ENCODE data around the gene CLN5.
"Not testable (repeated sequence)": the region's sequence is repeated elsewhere in the genome, so short reads cannot be mapped to it uniquely, and the experiment has no call there.

CLN5 gene
- total RNA-seq: 14.7 to 62.7 (median 39.3) reads per million in 18 experiments

DNA sequence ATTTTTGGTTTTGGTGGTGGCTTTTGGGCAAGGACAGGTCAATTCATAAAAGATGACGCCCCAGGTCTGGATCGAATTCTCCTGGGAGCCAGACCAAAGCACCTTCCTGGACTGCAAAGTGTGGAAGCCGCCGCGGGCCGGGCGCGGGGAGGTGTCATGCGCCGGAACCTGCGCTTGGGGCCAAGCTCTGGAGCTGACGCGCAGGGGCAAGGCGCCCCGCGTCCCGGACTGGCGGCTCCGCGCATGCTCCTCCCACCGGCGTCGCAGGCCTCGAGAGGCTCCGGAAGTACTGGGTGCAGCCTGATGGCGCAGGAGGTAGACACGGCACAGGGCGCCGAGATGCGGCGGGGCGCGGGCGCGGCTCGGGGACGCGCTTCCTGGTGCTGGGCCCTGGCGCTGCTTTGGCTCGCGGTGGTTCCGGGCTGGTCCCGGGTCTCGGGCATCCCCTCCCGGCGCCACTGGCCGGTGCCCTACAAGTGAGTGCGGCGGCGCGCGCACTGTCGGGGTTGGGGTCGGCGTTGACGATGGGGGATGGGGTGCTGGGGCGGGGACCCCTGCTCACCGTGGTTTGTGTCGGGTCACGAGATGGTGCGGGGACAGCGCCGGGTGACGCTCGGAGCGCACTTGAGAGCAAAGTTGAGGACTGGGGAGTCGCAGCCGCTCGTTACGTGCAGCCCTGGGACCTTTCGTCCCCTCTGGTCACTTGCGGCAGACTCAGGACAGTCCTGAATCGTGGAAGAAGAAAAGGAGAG lies at the start of gene CLN5:
CLN5 (plus strand) TSS at position 286 of the 752 bp plus-strand sequence; CDS start at position 304, 18 bp downstream.
- peak; percentile 95 to 97 for DNase-seq

DNA sequence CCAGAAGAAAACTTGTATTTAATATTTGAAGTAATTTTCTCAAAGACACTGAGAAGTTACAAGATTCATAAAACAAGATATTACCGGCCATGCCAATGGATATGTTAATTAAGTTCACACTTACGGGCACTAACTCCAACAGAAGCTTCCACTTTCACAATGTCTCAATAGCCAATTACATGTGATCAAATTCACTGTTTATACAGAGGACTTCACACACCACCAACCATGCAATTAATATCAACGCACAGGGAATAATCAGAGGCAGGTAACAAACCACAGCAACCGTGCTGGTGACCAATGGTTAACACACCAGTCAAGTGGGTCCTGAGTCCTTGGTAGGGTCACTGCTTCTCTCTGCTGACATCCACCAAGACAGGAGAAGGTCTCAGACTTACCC lies 49.5 kb upstream of the CLN5 start:
- DNase-seq: no peak

DNA sequence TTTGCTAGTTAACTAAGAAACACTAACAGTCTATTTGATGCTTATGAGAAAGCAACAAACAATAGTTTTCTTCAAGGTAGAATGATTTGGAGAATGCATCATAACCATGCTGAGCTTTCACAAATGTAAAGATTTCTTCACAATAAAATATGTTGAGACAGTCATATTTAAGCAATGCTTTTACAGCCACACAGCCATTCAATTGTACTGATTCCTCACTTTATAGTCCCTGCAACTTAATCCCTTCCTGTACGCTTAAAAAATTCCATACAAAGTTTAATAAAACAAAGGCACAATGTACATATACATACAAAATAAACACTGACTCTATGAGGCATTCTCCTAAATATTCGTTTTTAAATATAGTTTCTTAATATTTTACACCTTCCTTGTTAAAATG lies 48.2 kb upstream of the CLN5 start:
- DNase-seq: no peak

DNA sequence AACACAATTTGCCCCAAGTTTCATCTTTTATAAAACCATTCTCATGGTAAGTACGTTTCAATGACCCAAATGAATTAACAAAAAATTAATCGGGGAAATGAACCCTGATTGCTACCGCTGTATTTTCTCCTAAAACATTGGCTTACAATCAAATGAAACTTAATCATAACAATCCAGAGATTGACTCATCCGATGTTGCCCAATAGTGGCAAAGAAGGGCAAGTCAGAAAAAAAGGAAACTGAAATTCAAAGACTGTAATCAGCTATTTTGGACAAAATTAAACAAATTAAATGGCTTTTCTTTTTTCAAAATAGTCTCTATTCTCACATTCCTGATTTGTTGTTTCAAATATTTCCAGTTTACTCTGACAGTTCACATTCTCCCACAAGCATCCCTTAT lies 47.4 kb upstream of the CLN5 start:
- DNase-seq: peak; percentile 72 to 84

DNA sequence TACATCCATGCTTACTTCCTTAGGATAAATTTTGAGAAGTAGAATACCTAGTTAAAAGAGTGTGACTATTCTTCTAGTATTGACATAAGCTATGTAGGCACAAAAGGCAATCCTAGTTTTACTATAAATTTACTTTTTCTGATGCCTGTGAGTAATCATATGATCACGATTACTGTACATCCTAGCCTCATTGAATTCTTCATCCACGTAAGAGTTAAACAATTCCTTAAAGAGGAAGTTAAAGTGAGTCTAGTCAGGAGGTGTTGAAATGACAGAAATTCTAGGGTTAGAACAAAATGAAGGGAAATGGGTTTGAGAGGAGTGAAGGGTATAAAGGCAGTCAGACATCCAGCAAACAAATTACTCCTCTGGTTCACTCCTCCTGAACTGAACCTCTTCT lies 43.7 kb upstream of the CLN5 start, which contains the start of gene ACOD1:
ACOD1 (plus strand) TSS at position 363 of the 400 bp plus-strand sequence. CDS start 48 bp downstream, outside the sequence.
- peak in 1 of 2 donors; percentile 63 for DNase-seq

DNA sequence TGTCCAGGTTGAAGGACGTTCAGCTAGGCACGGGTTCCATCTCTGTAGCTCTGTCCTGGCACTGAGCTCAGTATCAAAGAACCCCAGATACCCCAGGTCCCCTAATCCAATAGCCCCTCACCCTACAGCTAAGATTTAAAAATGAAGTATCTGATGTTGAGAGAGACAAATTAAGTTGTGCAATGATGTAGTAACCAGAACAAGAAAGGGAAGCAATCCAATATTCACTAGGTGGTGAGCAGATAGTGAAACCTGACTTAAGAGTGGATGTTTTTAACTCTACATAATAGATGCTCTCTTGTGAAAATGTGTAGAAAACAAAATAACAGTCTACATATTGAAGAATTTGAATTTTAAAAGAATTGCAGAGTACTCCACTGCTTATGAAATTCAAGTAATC lies 41.8 kb upstream of the CLN5 start:
- DNase-seq: peak in 1 of 2 donors; percentile 46

DNA sequence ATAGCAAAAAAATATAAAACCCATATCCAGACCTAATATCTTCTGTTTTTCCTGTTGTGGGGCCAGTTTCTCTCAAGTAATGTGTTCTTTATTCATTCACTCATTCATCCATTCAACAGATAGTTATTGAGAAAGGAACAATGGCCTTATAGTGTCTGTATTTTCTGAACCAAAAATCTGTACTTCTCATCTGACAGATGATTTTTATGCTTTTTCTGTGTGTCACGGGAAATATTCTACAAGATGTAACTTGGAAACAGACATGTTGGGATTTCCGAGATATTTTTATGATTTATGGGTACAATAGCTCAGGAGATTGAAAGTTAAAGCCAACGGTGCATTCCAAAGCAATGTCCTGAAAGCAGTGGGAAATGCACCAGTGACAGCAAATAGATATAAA lies 37.9 kb upstream of the CLN5 start:
- no peak for DNase-seq

DNA sequence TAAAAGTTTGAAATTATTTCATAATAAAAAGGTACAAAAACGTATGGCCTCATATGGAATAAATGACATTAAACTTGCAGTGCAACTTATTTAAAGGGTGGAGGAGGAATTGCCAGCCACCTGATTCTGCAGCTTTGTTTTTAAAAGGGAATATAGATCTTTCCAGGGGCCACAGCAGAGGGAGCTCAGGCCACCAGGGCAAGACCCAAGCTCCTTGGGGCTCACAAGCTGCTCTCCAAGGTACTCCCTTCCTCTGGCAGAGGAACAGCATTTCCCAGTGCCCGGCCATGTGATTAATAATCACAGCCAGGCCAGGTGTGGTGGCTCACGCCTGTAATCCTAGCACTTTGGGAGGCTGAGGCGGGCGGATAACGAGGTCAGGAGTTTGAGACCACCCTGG lies 37.3 kb upstream of the CLN5 start:
- no peak for DNase-seq

DNA sequence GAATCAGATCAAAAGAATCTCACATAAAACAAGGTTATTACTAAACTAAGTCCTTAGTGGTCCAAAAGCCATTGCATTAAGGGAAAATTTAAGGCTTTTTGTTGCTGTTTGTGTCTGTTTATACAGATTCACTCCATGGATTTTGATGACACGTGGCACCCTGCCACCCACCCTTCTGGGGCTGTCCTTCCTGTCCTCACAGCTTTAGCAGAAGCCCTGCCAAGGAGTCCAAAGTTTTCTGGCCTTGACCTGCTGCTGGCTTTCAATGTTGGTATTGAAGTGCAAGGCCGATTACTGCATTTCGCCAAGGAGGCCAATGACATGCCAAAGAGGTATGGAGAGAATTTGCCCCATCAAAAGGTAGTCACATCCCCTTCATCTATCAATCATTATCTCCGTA lies 36.7 kb upstream of the CLN5 start:
- DNase-seq: no peak

DNA sequence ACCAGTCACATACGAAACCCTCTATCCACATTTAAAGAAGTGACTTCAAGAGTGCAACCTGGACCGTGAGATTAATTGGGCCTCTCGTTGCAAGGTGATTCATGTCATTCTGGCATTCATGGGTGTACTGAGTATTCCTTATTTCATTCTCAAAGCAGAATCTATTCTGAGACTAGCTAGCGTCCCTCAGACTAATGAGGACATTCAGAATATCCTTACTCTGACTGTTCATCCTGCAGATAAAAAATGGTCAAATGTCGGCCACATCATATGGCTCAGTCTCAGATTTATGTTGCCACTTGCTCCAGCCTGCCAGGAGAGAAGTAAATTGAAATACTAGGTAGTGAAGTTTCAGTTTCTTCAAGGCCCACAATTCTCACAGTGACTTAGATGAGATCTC lies 36.2 kb upstream of the CLN5 start:
- DNase-seq: no peak

DNA sequence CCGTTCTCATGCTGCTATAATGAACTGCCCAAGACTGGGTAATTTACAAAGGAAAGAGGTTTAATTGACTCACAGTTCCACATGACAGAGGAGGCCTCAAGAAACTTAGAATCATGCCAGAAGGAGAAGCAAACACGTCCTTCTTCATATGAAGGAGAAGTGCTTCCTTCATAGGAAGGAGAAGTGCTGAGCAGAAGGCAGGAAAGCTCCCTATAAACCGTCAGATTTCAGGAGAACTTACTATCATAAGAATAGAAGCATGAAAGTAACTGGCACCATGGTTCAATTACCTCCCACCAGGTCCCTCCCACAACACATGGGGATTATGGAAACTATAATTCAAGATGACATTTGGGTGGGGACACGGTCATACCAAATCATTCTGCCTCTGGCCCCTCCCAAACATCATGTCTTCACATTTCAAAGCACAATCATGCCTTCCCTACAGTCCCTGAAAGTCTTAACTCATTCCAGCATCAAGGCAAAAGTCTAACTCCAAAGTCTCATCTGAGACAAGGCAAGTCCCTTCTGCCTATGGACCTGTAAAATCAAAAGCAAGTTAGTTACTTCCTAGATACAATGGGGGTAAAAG lies 32.9 kb upstream of the CLN5 start:
- peak; percentile 59 to 66 for DNase-seq

DNA sequence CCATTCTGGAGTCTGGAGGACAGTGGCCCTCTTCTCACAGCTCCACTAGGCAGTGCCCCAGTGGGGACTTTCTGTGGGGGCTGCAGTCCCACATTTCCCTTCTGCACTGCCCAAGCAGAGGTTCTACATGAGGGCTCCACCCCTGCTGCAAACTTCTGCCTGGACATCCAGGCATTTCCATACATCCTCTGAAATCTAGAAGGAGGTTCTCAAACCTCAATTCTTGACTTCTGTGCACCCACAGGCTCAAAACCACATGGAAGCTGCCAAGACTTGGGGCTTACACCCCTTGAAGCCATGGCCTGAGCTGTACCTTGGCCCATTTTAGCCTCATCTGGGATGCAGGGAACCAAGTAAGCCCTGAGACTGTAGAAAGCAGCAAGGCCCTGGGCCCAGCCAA lies 32.1 kb upstream of the CLN5 start:
- not testable (repeated sequence) for DNase-seq

DNA sequence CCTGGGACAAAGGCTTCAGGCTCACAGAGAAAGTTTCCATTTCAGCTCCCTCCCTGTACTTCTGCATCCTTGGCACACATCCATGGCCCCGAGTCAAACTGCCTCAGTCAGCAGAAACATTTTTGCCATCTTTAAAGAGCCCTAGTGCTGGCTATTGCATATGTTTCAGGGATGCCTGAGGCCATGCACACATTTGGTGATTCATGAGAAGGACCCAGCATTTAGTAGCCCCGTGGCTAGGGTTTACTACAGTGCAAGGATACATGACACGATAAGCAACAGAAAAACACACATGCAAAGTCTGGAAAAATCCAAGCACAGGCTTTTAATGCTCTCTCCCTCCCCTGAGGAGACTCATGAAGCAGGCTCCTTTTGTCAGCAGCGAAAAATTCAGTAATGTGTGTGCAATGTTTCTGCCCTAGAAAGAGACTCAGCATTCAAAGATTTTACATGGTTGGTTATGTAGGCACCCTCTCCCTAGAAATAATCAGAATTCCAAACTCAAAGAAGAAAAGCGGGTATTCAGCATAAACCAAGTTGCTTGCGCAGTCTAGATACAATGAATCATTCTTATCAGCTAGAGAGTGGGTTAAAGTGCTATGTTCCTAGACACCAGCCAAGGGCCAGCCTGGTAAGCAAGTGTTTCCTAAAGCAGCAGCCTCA lies 26.0 kb upstream of the CLN5 start:
- DNase-seq: no peak

DNA sequence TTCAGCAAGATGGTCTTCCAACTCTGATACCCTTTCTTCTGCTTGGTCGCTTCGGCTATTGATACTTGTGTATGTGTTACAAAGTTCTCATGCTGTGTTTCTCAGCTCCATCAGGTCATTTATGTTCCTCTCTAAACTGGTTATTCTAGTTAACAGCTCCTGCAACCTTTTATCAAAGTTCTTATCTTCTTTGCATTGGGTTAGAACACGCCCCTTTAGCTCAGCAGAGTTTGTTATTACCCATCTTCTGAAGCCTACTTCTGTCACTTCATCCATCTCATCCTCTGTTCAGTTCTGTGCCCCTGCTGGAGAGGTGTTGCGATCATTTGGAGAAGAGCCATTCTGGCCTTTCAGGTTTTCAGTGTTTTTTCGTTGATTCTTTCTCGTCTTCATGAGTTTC lies 24.9 kb upstream of the CLN5 start:
- DNase-seq: no peak

DNA sequence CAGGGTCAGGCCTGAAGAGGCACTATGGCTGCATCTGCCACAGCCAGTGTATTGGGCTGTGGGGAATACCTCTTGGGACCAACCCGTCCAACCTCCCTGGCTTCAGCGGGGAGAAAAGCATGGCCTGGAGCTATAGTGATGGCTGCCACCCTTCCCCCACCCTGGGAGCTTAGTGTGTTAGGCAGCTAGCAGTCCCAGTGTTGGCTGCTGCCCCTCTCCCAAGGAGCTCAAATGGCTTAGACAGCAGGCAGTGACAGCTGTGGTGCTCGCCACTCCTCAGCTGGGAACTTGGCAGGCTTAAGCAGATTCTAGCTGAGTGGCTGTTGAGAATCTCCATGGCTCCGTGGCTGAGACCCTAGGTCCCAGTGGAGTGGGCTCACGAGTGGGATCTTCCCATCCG lies 23.8 kb upstream of the CLN5 start:
- DNase-seq: no peak

DNA sequence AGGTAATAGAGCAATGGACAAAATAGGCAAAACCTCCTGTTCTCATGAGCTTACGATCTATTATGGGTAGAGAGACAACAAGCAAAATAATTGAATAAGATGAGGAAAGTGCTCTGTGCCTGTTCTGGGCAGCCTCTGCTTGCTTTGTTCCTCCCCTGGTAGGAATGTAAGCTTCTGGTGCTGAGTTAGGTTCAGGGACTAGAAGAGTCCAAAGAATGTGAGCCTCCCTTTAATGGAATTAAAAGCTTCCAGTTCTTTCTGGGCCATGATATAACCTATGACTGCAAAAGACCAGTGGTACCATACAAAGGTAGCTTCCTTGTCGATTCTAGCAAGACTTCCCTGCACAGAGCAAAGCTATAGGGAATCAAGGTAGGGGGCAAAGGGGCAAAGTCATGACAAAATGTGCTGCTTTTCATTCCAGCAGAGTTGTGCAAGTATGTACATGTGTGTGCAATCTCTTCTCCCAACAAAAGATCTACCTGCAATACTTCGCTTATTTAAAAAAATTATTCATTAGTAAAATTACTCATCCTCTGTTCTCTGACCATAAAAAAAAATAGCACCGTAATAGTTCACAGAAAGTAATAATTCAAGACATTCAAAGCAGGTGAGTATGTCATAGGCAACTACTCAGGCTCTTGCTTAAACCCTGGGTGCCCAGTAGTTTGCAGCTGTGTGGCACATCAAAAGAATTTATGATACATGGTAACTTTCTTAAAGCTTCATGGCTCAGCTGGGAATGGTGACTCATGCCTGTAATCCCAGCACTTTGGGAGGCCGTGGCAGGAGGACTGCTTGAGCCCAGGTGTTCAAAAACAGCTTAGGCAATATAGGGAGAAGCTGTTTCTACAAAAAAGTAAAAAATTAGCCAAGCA lies 22.2 kb upstream of the CLN5 start:
- no peak for DNase-seq

DNA sequence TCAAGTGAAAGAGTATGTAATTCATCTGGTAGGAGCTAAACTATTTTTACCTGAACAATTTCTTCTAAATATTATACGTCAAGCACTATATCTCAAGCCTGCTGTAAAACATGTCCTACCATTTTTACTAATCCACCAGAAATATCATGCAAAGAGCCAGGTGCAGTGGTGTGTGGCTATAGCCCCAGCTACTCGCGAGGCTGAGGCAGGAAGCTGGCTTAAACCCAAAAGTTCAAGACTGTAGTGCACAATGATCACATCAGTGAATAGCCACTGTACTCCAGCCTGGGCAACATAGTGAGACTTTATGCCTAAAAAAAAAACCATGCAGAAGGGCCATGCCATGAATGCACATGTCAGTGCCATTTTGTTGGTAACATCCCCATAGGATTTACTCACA lies 20.7 kb upstream of the CLN5 start:
- DNase-seq: no peak

DNA sequence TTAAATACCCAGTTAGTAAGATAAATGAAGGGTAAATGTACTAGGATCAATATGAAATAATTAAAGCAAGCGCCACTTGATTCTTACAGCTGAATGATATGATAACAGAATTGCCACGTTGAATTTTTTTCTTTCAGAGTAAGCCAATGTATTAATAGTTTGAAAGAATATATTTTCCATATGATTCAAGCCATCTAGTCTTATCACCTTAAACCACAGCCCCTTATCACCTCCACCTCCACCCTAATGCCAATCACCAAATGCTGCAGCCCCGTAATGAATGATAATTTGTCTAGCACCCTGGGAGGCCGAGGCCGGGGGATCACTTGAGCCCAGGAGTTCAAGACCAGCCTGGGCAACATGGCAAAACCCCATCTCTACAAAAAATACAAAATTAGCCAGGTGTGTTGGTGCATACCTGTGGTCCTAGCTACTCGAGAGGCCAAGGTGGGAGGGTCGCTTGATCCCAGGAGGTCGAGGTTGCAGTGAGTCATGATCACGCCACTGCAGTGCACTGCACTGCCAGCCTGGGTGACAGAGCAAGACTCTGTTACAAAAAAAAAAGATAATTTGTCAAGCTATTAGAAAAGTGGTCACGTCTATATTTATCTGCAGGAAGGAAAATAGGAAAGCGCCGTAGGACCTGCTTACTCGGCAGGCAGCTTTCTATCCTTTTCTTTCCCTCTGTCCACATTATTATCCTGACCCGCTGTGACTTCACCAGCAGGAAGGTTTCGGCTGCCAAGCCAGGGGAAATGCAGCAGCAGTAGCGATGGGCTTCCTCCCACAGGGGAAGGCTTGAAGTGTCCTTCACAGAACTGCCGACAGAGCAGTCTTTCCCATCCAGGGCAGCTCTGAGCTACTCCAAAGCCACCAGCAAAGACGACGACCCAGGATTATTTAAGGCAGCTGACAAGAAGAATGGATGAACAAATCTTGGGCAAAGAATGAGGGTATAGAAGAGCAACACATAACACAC lies 19.7 kb upstream of the CLN5 start:
- DNase-seq: peak in 1 of 2 donors; percentile 41

DNA sequence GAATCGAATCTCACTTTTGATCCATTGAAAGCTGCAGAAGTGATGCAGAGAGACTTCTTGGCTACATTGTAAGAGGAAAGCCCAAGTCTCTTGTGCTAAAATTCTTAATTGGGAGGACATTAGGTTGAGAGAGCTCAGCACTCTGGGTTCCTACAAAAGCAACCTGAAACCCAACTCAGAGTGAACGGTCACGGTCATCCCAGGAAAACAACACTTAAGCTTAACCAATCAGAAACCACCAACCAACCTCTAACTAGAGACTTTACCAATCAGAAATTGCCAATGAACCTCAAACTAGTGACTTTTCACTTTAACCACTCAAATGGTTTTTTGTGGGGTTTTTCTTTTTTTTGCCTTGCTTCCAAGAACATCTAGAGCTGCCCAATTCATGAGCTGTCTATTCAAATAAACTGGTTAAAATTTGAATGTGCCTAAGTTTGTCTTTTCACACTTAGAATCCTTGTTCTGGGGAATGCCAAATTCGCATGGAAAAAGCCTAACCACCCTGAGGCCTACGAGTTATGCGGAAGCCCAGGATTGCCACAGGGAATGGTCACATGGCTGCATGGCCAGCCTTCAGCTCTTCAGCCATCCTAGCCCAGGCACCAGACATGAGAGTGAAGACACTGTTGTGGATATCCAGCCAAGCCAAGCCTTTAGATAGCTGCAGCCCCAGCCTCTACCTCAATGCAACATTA lies 17.8 kb upstream of the CLN5 start:
- no peak for DNase-seq

DNA sequence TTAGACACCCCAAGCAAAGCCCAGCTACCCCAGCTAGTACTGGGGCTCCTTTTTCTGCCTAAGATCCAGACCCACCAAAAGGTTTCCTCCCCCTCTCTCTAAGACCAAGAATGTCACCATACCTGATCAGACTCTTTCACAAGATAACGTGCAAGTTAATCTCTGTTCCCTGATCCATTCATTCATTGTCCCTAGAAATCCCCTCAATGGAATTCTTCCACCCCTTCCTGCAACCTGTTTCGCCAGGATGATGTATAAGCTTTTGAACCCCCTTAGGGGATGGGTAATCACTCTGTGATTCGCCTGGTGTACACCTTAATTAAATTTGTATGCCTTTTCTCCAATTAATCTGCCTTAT lies 17.3 kb upstream of the CLN5 start:
- DNase-seq: no peak

DNA sequence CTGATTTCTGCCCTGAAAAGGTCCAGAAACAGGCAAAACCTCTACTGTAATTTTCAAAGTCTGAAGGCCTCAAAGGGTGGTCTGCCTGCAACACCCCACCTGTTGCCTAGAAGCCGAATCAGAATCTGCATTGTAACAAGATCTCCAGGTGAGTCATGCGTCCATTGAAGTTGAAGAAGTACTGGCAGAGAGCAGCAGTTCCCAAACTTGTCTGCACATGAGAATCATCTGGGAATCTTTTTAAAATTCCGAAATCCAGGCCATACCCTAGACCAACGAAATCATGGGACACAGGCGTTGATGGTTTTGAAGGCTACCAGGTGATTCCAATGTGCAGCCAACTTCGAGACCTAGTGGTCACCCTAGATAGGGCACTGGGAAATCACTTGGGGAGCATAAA lies 16.0 kb upstream of the CLN5 start:
- DNase-seq: no peak
